ENCODE results near the gene RADIL.
A peak's percentile ranks its signal among the peaks of the same experiment; 100 is the strongest.
"Not testable (repeated sequence)": the region's sequence is repeated elsewhere in the genome, so short reads cannot be mapped to it uniquely, and the experiment has no call there.

RADIL gene, protein sequence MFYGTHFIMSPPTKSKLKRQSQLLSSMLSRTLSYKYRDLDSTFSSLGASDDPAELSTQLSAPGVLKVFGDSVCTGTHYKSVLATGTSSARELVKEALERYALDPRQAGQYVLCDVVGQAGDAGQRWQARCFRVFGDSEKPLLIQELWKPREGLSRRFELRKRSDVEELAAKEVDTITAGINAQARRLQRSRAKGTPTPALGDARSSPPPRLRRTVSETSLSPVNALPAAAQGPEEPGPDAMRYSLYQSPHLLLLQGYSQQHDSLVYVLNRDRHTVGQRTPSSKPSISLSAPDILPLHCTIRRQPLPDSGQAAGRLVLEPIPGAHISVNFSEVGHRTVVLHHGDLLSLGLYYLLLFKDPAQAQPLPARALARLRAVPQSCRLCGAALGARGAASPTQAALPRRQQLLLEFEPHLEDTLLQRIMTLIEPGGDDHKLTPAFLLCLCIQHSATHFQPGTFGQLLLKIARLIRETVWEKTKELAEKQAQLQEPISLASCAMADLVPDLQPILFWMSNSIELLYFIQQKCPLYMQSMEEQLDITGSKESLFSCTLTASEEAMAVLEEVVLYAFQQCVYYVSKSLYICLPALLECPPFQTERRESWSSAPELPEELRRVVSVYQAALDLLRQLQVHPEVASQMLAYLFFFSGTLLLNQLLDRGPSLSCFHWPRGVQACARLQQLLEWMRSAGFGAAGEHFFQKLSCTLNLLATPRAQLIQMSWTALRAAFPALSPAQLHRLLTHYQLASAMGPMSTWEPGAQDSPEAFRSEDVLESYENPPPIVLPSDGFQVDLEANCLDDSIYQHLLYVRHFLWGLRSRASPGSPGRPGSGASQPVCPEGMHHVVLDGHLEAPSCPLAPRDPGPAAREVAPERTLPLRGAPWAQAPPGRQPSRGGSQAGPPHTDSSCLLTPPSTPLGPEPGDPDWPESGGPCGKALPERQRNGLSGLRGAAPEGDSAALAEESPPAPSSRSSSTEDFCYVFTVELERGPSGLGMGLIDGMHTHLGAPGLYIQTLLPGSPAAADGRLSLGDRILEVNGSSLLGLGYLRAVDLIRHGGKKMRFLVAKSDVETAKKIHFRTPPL

GRCh38 chr7:4883372-4884144 lies at the start of gene RADIL:
RADIL (minus strand) TSS chr7:4883716; CDS start chr7:4878139, 5,577 bp downstream.
- DNase-seq = peak; percentile 83

DNA sequence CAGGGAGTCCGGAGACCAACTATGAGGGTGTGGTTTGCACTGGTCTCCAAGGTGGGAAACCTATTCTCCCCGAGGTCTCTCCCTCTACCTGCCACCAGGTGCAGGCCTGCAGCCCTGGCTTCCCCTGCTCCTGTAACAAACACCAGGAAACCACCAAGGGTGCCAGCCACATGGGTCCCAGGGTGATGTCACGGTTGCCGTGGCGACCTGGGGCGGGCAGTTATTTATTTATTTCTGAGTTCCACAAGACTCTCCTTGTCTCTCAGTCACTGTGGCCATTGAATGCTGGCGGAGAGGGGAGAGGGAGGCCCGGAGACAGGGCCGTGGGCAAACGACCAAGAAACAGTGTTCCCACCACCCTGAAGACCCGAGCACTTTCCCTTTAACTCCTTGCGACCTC lies 48.4 kb upstream of the RADIL start:
- DNase-seq = peak; percentile 2

DNA sequence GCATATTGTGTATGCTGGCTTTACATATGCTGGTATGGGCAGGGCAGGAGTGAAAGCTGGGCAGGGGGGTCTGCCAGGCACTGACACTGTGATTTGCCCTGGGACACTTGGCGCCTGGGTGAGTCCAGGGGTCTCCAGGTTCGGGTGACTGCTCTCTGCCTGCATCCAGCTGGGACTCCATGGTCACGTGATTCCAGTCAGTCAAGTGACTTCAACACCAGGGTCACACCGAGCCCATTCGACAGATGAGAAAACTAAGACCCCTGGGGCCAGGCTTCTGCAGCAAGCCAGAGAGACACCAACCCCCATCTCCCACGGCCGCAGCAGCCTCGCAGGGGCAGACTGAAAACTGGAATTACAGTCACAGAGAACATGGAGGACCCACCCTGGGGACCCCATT lies 45.5 kb upstream of the RADIL start:
- no peak for DNase-seq

DNA sequence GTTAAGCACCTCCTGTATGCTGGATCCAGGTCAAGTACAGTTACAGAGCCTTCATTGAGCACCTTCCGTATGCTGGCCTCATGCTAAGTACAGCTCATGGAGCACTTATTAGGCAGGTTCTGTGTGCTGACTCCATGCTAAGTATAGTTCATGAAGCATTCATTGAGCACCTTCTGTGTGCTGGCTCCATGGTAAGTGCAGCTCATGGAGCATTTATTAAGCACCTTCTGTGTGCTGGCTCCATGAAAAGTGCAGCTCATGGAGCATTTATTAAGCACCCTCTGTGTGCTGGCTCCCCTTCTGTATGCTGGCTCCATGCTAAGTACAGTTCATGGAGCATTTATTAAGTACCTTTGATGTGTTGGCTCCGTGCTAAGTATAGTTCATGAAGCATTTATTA lies 44.9 kb upstream of the RADIL start:
- no peak for DNase-seq

DNA sequence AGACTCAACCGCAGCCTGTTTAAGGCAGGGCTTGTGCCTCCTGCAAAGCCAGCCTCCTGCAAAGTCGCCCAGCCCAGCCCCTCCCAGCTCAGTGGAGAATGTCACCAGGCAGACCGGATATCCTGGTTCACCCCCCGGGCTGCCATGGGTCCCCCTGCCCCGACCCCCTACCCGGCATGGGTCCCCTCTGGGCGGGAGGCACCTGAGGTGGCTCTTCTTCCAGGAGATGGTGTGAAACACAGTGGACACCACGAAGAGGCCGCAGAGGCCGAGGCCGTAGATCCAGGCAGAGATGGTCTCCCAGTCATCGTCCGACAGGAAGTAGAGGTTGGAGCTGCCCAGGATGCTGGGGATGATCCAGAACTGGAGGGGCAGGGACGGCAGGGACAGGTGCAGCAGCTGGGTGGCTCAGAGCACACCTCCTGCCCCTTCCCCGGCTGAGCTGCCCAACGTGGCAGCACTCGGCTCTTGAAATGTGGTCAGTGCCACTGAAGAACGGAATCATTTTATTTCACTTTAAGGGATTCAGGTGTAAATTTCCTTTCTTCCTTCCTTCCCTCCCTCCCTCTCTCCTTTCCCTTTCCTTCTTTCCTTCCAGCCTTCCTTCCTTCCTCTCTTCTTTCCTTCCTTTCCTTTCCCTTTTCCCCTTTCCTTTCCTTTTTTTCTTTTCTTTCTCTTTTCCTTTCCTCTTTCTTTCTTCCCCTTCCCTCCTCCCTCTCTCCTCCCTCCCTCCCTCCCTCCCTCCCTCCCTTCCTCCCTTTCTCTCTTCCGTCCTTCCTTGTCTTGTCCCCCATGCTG lies 36.7 kb upstream of the RADIL start:
- no peak for DNase-seq

GRCh38 chr7:4916113-4916512 lies 32.6 kb upstream of the RADIL start:
- DNase-seq = no peak

- DNase-seq = no peak
Measured at GRCh38 chr7:4911111-4911828, 27.8 kb upstream of the RADIL start.

GRCh38 chr7:4906682-4907081 lies 23.2 kb upstream of the RADIL start:
- no peak for DNase-seq

DNA sequence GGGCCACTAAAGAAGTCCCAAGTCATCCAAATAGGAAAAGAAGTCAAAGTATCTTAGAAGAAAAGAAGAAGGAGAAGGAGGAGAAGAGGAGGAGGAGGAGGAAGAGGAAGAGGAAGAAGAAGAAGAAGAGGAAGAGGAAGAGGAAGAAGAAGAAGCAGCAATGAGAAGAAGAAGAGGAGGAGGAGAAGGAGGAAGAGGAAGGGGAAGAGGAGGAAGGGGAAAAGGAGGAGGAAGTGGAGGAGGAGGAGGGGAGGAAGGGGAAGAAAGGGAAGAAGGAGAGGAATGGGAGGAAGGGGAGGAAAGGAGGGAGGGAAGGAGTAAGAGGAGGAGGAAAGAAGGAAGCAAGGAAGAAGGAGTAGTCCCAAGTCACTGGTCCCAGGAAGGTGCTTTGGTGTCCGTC lies 21.7 kb upstream of the RADIL start:
- no peak for DNase-seq

DNA sequence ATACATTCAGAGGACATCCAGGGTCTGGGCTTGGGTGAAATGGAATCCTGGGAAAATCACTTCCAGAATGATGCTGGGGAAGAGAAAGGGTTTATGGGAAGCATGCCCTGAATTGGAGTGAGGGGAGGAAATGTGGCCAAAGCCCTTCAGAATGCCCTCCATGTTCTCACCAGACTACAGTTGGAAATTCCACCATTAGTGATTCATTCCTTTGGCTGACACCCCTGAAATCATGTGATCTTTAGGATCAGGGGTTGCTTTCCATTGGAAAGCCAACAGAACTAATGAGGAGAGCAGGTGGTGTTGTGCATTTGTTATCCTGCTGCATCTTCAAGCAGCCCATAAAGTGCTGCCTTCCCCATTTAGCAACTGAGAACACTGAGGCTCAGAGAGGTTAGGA lies 20.8 kb upstream of the RADIL start:
- DNase-seq = no peak

DNA sequence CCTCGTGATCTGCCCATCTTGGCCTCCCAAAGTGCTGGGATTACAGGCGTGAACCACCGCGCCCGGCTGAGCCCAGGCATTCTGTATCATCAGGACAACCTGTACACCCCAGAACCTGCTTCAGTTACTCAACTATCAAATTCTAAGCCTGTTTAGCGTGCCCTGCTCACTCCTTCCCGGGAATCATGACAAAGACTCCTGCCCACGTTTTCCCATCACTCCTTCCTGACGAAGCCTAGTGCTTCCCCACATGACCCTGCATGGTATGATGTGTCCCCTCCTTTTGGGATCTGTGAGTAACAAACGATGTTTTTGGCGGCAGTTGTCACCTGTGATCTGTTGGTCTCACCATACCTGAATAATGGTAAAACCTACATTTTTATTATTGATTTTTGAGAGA lies 12.2 kb upstream of the RADIL start:
- no peak for DNase-seq

DNA sequence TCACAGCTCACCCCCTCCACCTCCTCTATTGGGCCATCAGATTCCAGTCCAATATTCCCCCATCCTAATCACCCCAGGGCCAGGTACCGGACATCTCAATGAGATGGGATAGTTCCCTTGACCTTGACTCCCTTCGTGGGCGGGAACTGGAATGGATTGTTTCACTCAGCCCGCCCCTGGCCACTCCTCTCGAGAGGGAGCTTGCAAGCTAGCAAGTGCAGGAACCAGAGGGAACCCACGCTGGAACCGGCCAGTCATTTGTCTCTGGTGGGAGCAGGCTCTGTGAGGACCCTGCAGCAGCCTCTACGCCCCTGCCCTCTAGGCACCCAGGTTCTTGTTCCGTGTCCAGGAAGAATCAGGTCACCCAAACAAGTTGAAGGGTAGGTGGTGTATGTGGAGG lies 11.0 kb upstream of the RADIL start:
- DNase-seq = no peak

GRCh38 chr7:4893929-4894475 lies 10.5 kb upstream of the RADIL start:
- no peak for DNase-seq

DNA sequence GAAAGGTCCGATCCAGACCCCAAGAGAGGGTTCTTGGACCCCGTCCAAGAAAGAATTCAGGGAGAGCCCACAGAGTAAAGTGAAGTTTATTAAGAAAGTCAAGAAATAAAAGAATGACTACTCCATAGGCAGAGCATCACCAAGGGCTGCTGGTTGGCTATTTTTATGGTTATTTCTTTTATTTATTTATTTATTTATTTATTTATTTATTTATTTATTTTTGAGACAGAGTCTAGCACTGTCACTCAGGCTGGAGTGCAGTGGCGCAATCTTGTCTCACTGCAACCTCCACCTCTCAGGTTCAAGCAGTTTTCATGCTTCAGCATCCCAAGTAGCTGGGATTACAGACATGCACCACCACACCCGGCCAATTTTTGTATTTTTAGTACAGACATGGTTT lies 9.7 kb upstream of the RADIL start:
- DNase-seq = not testable (repeated sequence)

DNA sequence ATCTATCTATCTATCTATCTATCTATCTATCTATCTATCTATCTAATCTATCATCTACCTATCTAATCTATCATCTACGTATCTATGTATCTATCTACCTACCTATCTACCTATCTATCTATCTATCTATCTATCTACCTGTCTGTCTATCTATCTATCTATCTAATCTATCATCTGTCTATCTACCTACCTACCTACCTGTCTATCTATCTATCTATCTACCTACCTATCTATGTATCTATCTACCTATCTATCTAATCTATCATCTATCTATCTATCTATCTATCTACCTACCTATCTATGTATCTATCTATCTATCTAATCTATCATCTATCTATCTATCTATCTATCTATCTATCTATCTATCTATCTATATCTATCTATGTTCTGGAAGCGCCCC lies 8.0 kb upstream of the RADIL start:
- not testable (repeated sequence) for DNase-seq

DNA sequence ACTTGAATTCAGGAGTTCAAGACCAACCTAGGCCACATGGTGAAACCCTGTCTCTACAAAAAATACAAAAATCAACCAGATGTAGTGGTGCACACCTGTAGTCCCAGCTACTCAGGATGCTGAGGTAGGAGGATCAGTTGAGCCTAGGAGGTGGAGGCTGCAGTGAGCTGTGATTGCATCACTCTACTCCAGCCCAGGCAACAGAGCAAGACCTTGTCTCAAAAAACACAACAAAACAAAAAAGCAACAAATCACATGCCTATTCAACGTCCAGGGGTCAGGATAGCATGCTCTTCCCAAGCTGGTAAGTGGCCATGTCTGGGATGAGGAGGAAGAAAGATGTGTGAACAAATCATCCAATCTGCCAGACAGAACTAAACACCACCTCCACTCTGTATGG lies 6.2 kb upstream of the RADIL start:
- DNase-seq = no peak

- no peak for DNase-seq
Measured at GRCh38 chr7:4888161-4888560, 4.6 kb upstream of the RADIL start.

DNA sequence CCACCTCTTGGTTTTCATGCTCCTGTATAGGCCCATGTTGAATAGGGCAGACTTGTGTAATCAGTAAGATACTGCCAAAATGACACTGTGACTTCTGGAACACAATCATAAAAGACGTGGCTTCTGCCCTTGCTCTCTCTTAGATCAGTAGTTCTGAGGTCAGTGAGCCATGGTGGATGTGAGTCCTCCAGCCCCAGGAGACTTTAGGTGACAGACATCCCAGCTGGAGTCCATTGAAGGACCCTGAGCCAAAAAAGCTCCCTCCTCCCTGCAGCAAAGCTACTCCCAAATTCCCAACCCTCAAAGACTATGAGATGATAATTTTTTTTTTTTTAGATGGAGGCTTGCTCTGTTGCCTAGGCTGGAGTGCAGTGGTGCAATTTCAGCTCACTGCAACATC lies 3.2 kb upstream of the RADIL start:
- DNase-seq = no peak

- no peak for DNase-seq
Measured at GRCh38 chr7:4885317-4885807, 1.8 kb upstream of the RADIL start.

DNA sequence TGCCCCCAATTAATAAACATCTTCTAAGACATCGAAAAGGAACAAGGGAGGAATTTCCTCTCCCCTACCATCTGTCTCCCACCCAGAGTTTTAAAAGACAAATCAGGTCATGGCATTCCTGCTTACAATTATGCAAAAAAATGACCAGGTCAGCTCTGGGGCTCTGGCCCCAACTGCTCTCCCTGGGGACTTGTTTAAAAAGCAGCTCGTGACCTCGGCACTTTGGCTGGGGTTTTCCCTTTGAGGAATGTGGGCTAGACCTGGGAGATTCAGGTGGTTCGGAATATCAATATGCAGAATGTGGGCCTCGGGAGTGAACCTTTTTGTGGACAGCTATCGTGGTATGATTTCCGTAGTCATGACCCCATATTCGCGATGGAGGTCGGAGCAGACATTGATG lies 648 bp upstream of the RADIL start:
- DNase-seq = no peak

GRCh38 chr7:4883033-4883371 lies 514 bp downstream of the RADIL start:
- DNase-seq = no peak
